K562 (cell line): ENCODE results near the gene NINL. TPM values are rescaled to one million over a fixed set of nuclear protein-coding genes. Genes with fewer than 3 reads are reported as not detected.

ENCODE experiments used
- ATF3 ChIP-seq, 2 experiments: fragments of 450-650 bp in 1 of 2; sonication (generic) in 1 of 2; formaldehyde crosslinking in 1 of 2; IDR thresholded peaks in 1 of 2; conservative IDR thresholded peaks in 1 of 2; 2 replicates each; pipeline versions ENCODE4 v1.6.1 to v1.8.1; 2016 to 2023; ENCODE audit warnings: mild to moderate bottlenecking in 2 of 2, moderate library complexity in 2 of 2, inconsistent platforms in 1 of 2, missing genetic modification reagents in 1 of 2
- CBFA2T3 ChIP-seq: fragments of 450-650 bp; IDR thresholded peaks from 2 replicates; pipeline ENCODE4 v1.6.1; 2017
- CBX2 ChIP-seq: fragments of 200-600 bp; sonication (generic); IDR thresholded peaks from one replicate; pipeline ENCODE4 v1.6.1; 2012; ENCODE audit warnings: mild to moderate bottlenecking, low read length, inconsistent platforms; ENCODE audit not compliant: insufficient read depth, poor library complexity, severe bottlenecking
- CREB5 ChIP-seq: fragments of 250-450 bp; sonication (Bioruptor Pico); IDR thresholded peaks from 2 replicates; pipeline ENCODE4 v1.5.0; 2020; ENCODE audit warnings: mild to moderate bottlenecking
- EHMT2 ChIP-seq: fragments of 450-650 bp; IDR thresholded peaks from 2 replicates; pipeline ENCODE4 v1.6.1; 2018; ENCODE audit warnings: antibody characterized with exemption
- FOS ChIP-seq: IDR thresholded peaks from 3 replicates; pipeline ENCODE4 v1.6.1; 2011; ENCODE audit not compliant: insufficient read length; ENCODE audit errors: extremely low read depth
- HES1 ChIP-seq: fragments of 450-650 bp; IDR thresholded peaks from 2 replicates; pipeline ENCODE4 v1.6.1; 2016; ENCODE audit warnings: low read depth, mild to moderate bottlenecking, moderate library complexity
- HEY1 ChIP-seq: fragments of 250-450 bp; sonication (Bioruptor Pico); IDR thresholded peaks from 2 replicates; pipeline ENCODE4 v1.5.0; 2020; ENCODE audit warnings: mild to moderate bottlenecking, moderate library complexity, borderline replicate concordance
- KLF6 ChIP-seq: fragments of 250-450 bp; sonication (Bioruptor Pico); IDR thresholded peaks from 2 replicates; pipeline ENCODE4 v1.4.0; 2020; ENCODE audit warnings: mild to moderate bottlenecking, moderate library complexity, borderline replicate concordance
- NBN ChIP-seq: fragments of 450-650 bp; IDR thresholded peaks from 2 replicates; pipeline ENCODE4 v1.6.1; 2016; ENCODE audit warnings: low read depth, mild to moderate bottlenecking
- NELFE ChIP-seq: IDR thresholded peaks from 2 replicates; pipeline ENCODE4 v1.6.1; 2011; ENCODE audit warnings: mild to moderate bottlenecking; ENCODE audit not compliant: insufficient read depth, insufficient read length
- NFIX ChIP-seq: fragments of 250-450 bp; sonication (Bioruptor Pico); IDR thresholded peaks from 2 replicates; pipeline ENCODE4 v1.4.0; 2020; ENCODE audit warnings: low read depth, mild to moderate bottlenecking, moderate library complexity
- NR3C1 ChIP-seq: sonication (generic); formaldehyde crosslinking; IDR thresholded peaks from 2 replicates; pipeline ENCODE4 v1.8.1; 2022; ENCODE audit warnings: missing genetic modification reagents
- NUFIP1 ChIP-seq: fragments of 450-650 bp; IDR thresholded peaks from 2 replicates; pipeline ENCODE4 v1.6.1; 2018; ENCODE audit not compliant: partially characterized antibody
- RFX1 ChIP-seq: fragments of 450-650 bp; IDR thresholded peaks from 2 replicates; pipeline ENCODE4 v1.6.1; 2016; ENCODE audit warnings: mild to moderate bottlenecking, moderate library complexity
- STAG1 ChIP-seq: sonication (generic); formaldehyde crosslinking; IDR thresholded peaks from 2 replicates; pipeline ENCODE4 v1.5.0; 2020; ENCODE audit warnings: missing genetic modification reagents, borderline replicate concordance
- TCF3 ChIP-seq: sonication (generic); formaldehyde crosslinking; IDR thresholded peaks from 2 replicates; pipeline ENCODE4 v1.4.0; 2020; ENCODE audit warnings: mild to moderate bottlenecking, missing genetic modification reagents
- THRA ChIP-seq: fragments of 450-650 bp; IDR thresholded peaks from 2 replicates; pipeline ENCODE4 v1.6.1; 2017; ENCODE audit warnings: mild to moderate bottlenecking, moderate library complexity
- ZBED1 ChIP-seq: IDR thresholded peaks from 2 replicates; pipeline ENCODE4 v1.6.1; 2014
- ZNF184 ChIP-seq: sonication (generic); formaldehyde crosslinking; IDR thresholded peaks from 2 replicates; pipeline ENCODE4 v1.5.0; 2020; ENCODE audit warnings: missing genetic modification reagents
- ZNF655 ChIP-seq: fragments of 250-450 bp; sonication (Bioruptor Pico); IDR thresholded peaks from 2 replicates; pipeline ENCODE4 v1.5.0; 2021
- ZNF696 ChIP-seq: fragments of 250-450 bp; sonication (Bioruptor Pico); conservative IDR thresholded peaks from 2 replicates; pipeline ENCODE4 v1.4.0; 2020; ENCODE audit warnings: mild to moderate bottlenecking, moderate library complexity
- polyA plus RNA-seq, 8 experiments: library from polyadenylated mRNA; depleted of rRNA in 4 of 8; stranded (reverse) in 5 of 8; unstranded in 3 of 8; fragments of >200 nt; fragmentation: Nextera tagmentation in 2 of 8; fragmentation: Illumina TruSeq in 1 of 8; extraction: Ambion mirVana in 2 of 8; extraction: Trizol in 1 of 8; gene quantifications; 2 replicates each; pipeline versions ENCODE4 v1.2.1 to v1.2.3, GENCODE V29; 2011 to 2014; ENCODE audit warnings: inconsistent platforms in 1 of 8, missing spikeins in 1 of 8
- total RNA-seq, 7 experiments: library from RNA; depleted of rRNA in 6 of 7; stranded (reverse); fragments of >200 nt in 6 of 7; fragmentation: Illumina TruSeq in 2 of 7; extraction: Trizol in 2 of 7; gene quantifications; 2 replicates each; pipeline versions ENCODE4 v1.2.1 to v1.2.3, GENCODE V29; 2011 to 2021; ENCODE audit warnings: low replicate concordance in 1 of 7

Gene NINL
- total and polyA plus RNA-seq, 9 of the 15 experiments (the other 6 are each of a cell fraction or from before 2014, with no cell fraction given): 0.03 to 0.22 (median 0.05) TPM; not detected in 5

GRCh38 chr20:25407311-25408169 is 177.8 kb downstream of the NINL start, which contains the start of gene GINS1 (continued):
- TF ChIP-seq ZNF184 (CRISPR knock-in tag) (no peak), ZNF655 (CRISPR knock-in tag) (no peak), STAG1 (CRISPR knock-in tag) (no peak), ATF3 (IDR thresholded peaks at IDR 0.05) (no peak), ATF3 (CRISPR knock-in tag; conservative IDR thresholded peaks at IDR 0.05) (no peak), ZBED1 (no peak), HEY1 (CRISPR knock-in tag) (no peak), NUFIP1 (no peak), RFX1 (no peak), CBFA2T3 (no peak), NFIX (no peak), NELFE (no peak), ZNF696 (CRISPR knock-in tag) (no peak), TCF3 (CRISPR knock-in tag) (no peak), NBN (no peak), THRA (no peak), NR3C1 (CRISPR knock-in tag) (no peak), HES1 (no peak), EHMT2 (no peak), FOS (peak; percentile 7), CREB5 (CRISPR knock-in tag) (no peak), CBX2 (no peak), KLF6 (no peak)
